DOHH2 (cell line): ENCODE data around the gene SKAP1.

Source experiments
- EZH2phosphoT487 ChIP-seq: fragments of 200-600 bp; sonication (generic); IDR thresholded peaks from 2 replicates; pipeline ENCODE4 v1.6.1; 2017; ENCODE audit warnings: borderline replicate concordance, mild to moderate bottlenecking, antibody characterized with exemption, low read length, moderate library complexity, mixed read lengths
- TF ChIP-seq, protein P1 (sequence below): fragments of 200-600 bp; sonication (generic); IDR thresholded peaks from one replicate; pipeline ENCODE4 v1.5.1; 2014; ENCODE audit warnings: antibody characterized with exemption, mild to moderate bottlenecking, low read depth, low read length; ENCODE audit not compliant: poor library complexity, severe bottlenecking

DNA sequence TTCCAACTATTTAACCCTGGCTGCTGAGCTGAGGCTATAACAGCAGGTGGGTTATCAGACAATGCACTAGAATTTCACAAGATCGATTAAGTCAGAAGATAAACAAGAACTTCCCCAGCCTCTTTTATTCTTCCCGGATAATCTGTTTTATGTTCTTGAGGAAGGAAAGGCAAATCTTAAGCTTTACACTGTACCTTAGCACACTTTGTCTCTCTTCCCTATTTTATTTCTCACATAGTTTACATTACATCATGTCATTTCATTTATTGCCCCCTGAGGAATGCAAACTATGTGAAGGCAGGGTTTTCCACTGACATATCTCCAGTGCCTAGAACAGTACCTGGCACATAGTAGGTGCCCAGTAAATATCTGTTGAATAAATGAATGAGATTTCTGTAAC is 139.6 kb downstream of the SKAP1 start:
- TF ChIP-seq, protein P1, sequence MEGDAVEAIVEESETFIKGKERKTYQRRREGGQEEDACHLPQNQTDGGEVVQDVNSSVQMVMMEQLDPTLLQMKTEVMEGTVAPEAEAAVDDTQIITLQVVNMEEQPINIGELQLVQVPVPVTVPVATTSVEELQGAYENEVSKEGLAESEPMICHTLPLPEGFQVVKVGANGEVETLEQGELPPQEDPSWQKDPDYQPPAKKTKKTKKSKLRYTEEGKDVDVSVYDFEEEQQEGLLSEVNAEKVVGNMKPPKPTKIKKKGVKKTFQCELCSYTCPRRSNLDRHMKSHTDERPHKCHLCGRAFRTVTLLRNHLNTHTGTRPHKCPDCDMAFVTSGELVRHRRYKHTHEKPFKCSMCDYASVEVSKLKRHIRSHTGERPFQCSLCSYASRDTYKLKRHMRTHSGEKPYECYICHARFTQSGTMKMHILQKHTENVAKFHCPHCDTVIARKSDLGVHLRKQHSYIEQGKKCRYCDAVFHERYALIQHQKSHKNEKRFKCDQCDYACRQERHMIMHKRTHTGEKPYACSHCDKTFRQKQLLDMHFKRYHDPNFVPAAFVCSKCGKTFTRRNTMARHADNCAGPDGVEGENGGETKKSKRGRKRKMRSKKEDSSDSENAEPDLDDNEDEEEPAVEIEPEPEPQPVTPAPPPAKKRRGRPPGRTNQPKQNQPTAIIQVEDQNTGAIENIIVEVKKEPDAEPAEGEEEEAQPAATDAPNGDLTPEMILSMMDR: no peak
- TF ChIP-seq EZH2phosphoT487: no peak
